Endothelial cell of umbilical vein (primary cell): ENCODE measurements around the gene ZC3HAV1L. TPM values are rescaled to one million over a fixed set of nuclear protein-coding genes. Genes with fewer than 3 reads are reported as not detected.

ENCODE experiments used
- BruUV-seq: library from RNA; stranded (reverse); fragments of 400-500 nt; replicated peaks from 2 replicates; lab custom pipeline; 2021; lab: Mats Ljungman, UMichigan
- CTCF ChIA-PET: fragments of 300-600, 350-600 bp; sonication (Branson Sonifier 250); formaldehyde crosslinking; loops from one replicate; lab custom pipeline; 2021; ENCODE audit warnings: antibody characterized with exemption, inconsistent platforms; lab: Charles Lee
- POLR2A ChIA-PET: fragments of 300-600, 350-600 bp; sonication (Branson Sonifier 250); formaldehyde crosslinking; loops from one replicate; lab custom pipeline; 2021; ENCODE audit warnings: antibody characterized with exemption, inconsistent platforms; lab: Charles Lee
- DNase-seq: peaks from one replicate; pipeline ENCODE4 v3.0.0-alpha.2; 2011; ENCODE audit warnings: low read depth, low spot score
- FAIRE-seq: peaks from 2 replicates; lab custom pipeline; 2011; peaks lifted over from hg19 to GRCh38; lab: Jason Lieb, UNC
- H2AFZ ChIP-seq: 2 replicates; pipeline ENCODE4 v1.6.0; 2012; ENCODE audit warnings: low read depth, low read length, control low read depth, inconsistent platforms
- H3K27ac ChIP-seq: 2 replicates; pipeline ENCODE4 v1.5.1; 2011; ENCODE audit warnings: low read depth, mild to moderate bottlenecking, control low read depth, low read length, moderate library complexity; ENCODE audit not compliant: insufficient read depth
- H3K27me3 ChIP-seq, 2 experiments: 2 replicates each; pipeline versions ENCODE4 v1.6.0 to v1.6.1; 2011; ENCODE audit warnings: low read length in 2 of 2, mixed read lengths in 1 of 2; ENCODE audit not compliant: control insufficient read depth in 2 of 2, insufficient read depth in 2 of 2
- H3K36me3 ChIP-seq, 2 experiments: 2 replicates in 1 of 2; 3 replicates in 1 of 2; pipeline ENCODE4 v1.5.1; 2011; ENCODE audit warnings: low read length in 2 of 2, mild to moderate bottlenecking in 1 of 2, moderate library complexity in 1 of 2; ENCODE audit not compliant: control insufficient read depth in 2 of 2, insufficient read depth in 2 of 2; ENCODE audit errors: extremely low read depth in 1 of 2
- H3K4me1 ChIP-seq: 3 replicates; pipeline ENCODE4 v1.5.1; 2011; ENCODE audit warnings: mild to moderate bottlenecking, low read length; ENCODE audit not compliant: control insufficient read depth, insufficient read depth; ENCODE audit errors: extremely low read depth
- H3K4me2 ChIP-seq: 2 replicates; pipeline ENCODE4 v1.6.1; 2011; ENCODE audit warnings: low read length, control low read depth, mixed read lengths; ENCODE audit not compliant: insufficient read depth
- H3K4me3 ChIP-seq, 3 experiments: fragments of 200-600 bp in 1 of 3; sonication (generic), shearing (Covaris generic) in 1 of 3; replicated peaks in 1 of 3; 2 replicates each; pipeline ENCODE4 v1.5.1; 2011 to 2016; ENCODE audit warnings: control low read depth in 3 of 3, low read length in 3 of 3, mild to moderate bottlenecking in 2 of 3, inconsistent platforms in 1 of 3, low read depth in 1 of 3, moderate library complexity in 1 of 3; ENCODE audit not compliant: insufficient read depth in 1 of 3
- H3K79me2 ChIP-seq: 2 replicates; pipeline ENCODE4 v1.6.0; 2012; ENCODE audit warnings: low read length, inconsistent platforms; ENCODE audit not compliant: control insufficient read depth, insufficient read depth
- H3K9ac ChIP-seq: replicated peaks from 2 replicates; pipeline ENCODE3; 2011; ENCODE audit warnings: low read length, control low read depth; ENCODE audit not compliant: insufficient read depth; ENCODE audit errors: extremely low read depth
- H3K9me1 ChIP-seq: replicated peaks from 3 replicates; pipeline ENCODE4 v1.6.0; 2011; ENCODE audit warnings: mild to moderate bottlenecking, low read length; ENCODE audit not compliant: control insufficient read depth, insufficient read depth; ENCODE audit errors: extremely low read depth
- H3K9me3 ChIP-seq: replicated peaks from 2 replicates; pipeline ENCODE4 v1.5.1; 2012; ENCODE audit warnings: low read length, inconsistent platforms; ENCODE audit not compliant: control insufficient read depth, insufficient read depth
- H4K20me1 ChIP-seq: replicated peaks from 2 replicates; pipeline ENCODE3; 2011; ENCODE audit warnings: mild to moderate bottlenecking, low read length; ENCODE audit not compliant: control insufficient read depth, insufficient read depth; ENCODE audit errors: extremely low read depth
- CTCF ChIP-seq, 2 donors: IDR thresholded peaks; 1 replicate in 1 of 2; 2 replicates in 1 of 2; pipeline ENCODE4 v1.5.1; 2011; ENCODE audit warnings: low read length in 2 of 2, mild to moderate bottlenecking in 2 of 2, moderate library complexity in 2 of 2, control low read depth in 1 of 2, inconsistent platforms in 1 of 2, low read depth in 1 of 2; ENCODE audit not compliant: insufficient read depth in 1 of 2; ENCODE audit errors: extremely low read depth in 1 of 2
- EZH2 ChIP-seq: IDR thresholded peaks from 2 replicates; pipeline ENCODE4 v1.6.1; 2012; ENCODE audit warnings: borderline replicate concordance, low read depth, mild to moderate bottlenecking, moderate library complexity, low read length, inconsistent platforms; ENCODE audit not compliant: severe bottlenecking
- FOS ChIP-seq: IDR thresholded peaks from 2 replicates; pipeline ENCODE4 v1.6.1; 2011; ENCODE audit warnings: mild to moderate bottlenecking, low read length, moderate library complexity, borderline replicate concordance; ENCODE audit not compliant: insufficient read depth
- GATA2 ChIP-seq: IDR thresholded peaks from 2 replicates; pipeline ENCODE4 v1.7.0; 2011; ENCODE audit warnings: low read depth, mild to moderate bottlenecking, moderate library complexity, mixed read lengths, low read length; ENCODE audit not compliant: insufficient read length, insufficient read depth
- JUN ChIP-seq: IDR thresholded peaks from 2 replicates; pipeline ENCODE4 v1.6.1; 2011; ENCODE audit warnings: borderline replicate concordance, low read depth; ENCODE audit not compliant: insufficient read length, insufficient read depth
- MAX ChIP-seq: IDR thresholded peaks from 2 replicates; pipeline ENCODE4 v1.6.1; 2011; ENCODE audit not compliant: insufficient read depth, insufficient read length
- MYC ChIP-seq: IDR thresholded peaks from one replicate; pipeline ENCODE4 v1.6.1; 2011; ENCODE audit warnings: mild to moderate bottlenecking, low read depth, low read length
- POLR2A ChIP-seq: IDR thresholded peaks from 2 replicates; pipeline ENCODE4 v1.6.1; 2012; ENCODE audit warnings: low read depth, mild to moderate bottlenecking, control low read depth, low read length
- POLR2AphosphoS5 ChIP-seq: IDR thresholded peaks from 2 replicates; pipeline ENCODE4 v1.6.1; 2012; ENCODE audit warnings: low read depth, mild to moderate bottlenecking, control low read depth, low read length, moderate library complexity; ENCODE audit not compliant: insufficient read depth
- dilution Hi-C: fragments of 300-500 bp; cut with MboI; formaldehyde crosslinking; loops from one replicate; pipeline ENCODE4 v1.15.0; 2019; ENCODE audit warnings: low sequenced_read_pairs; ENCODE audit not compliant: extremely low pct_ligation_motif_present
- intact Hi-C: fragments of 100-400 bp; cut with micrococcal nuclease; formaldehyde crosslinking; loops from one replicate; pipeline ENCODE4 v1.10.0; 2022
- polyA plus RNA-seq, 4 experiments: library from polyadenylated mRNA; depleted of rRNA in 3 of 4; stranded (reverse) in 3 of 4; unstranded in 1 of 4; fragments of >200 nt; gene quantifications; 2 replicates each; pipeline versions ENCODE4 v1.2.1 to v1.2.3, GENCODE V29; 2011 to 2012; ENCODE audit warnings: missing spikeins in 1 of 4
- total RNA-seq: library from RNA; stranded (reverse); gene quantifications from 2 replicates; pipeline ENCODE4 v1.2.3, GENCODE V29; 2021

Gene ZC3HAV1L
- total and polyA plus RNA-seq, 2 donors (not counting 3 experiments of a cell fraction or from before 2014, with no cell fraction given) = 15.9 to 25.7 TPM

- Histone ChIP-seq H3K36me3 (peaks cover 17 to 23% of the 10 kb centered on the region in 2 experiments), H3K9ac (no peak overlapping the region), H3K27ac (no peak overlapping the region), H4K20me1 (no peaks in the 10 kb centered on the region), H3K4me2 (no peak overlapping the region), H3K4me3 (no peak overlapping the region), H3K4me1 (peaks cover 7% of the 10 kb centered on the region), H3K79me2 (no peaks in the 10 kb centered on the region), H3K9me1 (no peaks in the 10 kb centered on the region), H3K9me3 (no peaks in the 10 kb centered on the region), H2AFZ (no peak overlapping the region), H3K27me3 (no peaks in the 10 kb centered on the region)
- ChIA-PET CTCF (interaction anchor here (1.4 to 3.5 kb wide), 16 partner anchors 8 to 337 kb away, joined by 4 to 111 read pairs (median 11); partner anchors contain the start of gene ZC3HAV1L), POLR2A (no interaction called here)
- intact Hi-C loops = loop anchor here (1.0 kb wide), 3 partner anchors 40 to 190 kb away; partner anchors contain the start of gene ZC3HAV1L
- FAIRE-seq (no peak), DNase-seq (no peak)
- no TSS peak for BruUV-seq
- dilution Hi-C loops = no loop called here
- TF ChIP-seq EZH2 (no peak), FOS (no peak), JUN (no peak), POLR2AphosphoS5 (no peak), MYC (no peak), CTCF (IDR thresholded peaks at IDR 0.05; ENCODE audit: extremely low read depth in 1 of 2, insufficient read depth in 1 of 2, low read depth in 1 of 2, low read length in 2 of 2) (no peak), GATA2 (no peak), POLR2A (no peak), MAX (no peak)
Measured at GRCh38 chr7:139075871-139076686, 40.2 kb upstream of the ZC3HAV1L start.
